ENCODE measurements around the gene TENM3.

The TENM3 gene

DNA sequence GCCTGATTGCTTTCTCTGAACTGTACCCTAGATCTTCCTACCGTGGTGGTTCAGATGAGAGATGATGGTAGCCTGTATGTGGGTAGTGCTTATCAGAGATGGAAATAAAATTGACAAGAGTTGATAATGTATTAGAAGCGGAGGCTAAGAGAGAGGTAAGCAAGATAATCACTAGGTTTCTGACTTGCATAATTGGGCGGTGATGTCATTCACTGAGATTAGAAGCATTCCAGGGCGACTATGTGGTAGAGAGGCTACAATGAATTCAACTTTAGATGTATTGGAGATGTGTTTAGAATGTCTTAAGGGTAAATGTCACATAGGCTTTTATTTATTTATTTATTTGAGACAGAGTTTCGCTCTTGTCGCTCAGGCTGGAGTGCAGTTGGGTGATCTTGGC, 415 bp upstream of the TENM3 start:
- H3K27ac Mint-ChIP-seq: no peak overlapping the region
- peaks cover 5% of the 10 kb centered on the region for H3K27me3 Mint-ChIP-seq (ENCODE audit: low read depth)
- H3K36me3 Mint-ChIP-seq (ENCODE audit: low read depth): peaks cover 8% of the 10 kb centered on the region
- peaks cover 48% of the 10 kb centered on the region for H3K4me1 Mint-ChIP-seq
- no peak overlapping the region for H3K4me3 Mint-ChIP-seq
- no peak for TF ChIP-seq CTCF (IDR thresholded peaks at IDR 0.05; ENCODE audit: unreplicated experiment in 3 of 3)
- no peaks in the 10 kb centered on the region for H3K9me3 Mint-ChIP-seq

DNA sequence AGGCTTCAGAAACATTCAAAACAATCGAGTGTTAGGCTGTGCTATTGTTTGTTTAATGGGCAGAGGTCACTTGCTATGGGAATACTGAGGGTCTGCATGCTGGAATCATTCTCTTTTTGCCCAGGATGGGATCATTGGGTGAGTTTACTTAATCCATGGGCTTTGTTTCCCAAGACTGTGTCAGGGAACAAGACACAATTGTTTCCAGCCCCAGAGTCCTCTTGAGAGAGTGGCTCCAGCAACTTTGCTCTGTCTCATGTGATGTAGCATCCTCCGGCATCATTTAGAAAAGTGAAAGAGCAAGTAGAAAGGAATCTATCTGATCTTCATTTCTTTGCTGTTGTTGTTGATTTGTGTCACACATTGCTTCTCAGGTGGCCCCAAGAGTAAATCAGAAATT, 1.8 kb downstream of the TENM3 start:
- Mint-ChIP-seq H3K27ac (peak overlapping the region in 1 of 3 experiments; percentile 27), H3K9me3 (peaks cover 3% of the 10 kb centered on the region)
- TF ChIP-seq CTCF (IDR thresholded peaks at IDR 0.05; ENCODE audit: unreplicated experiment in 3 of 3): no peak

GRCh38 chr4:182245541-182246215, 2.5 kb downstream of the TENM3 start:
- Mint-ChIP-seq H3K36me3 (ENCODE audit: low read depth) (peaks cover 15% of the 10 kb centered on the region), H3K27me3 (ENCODE audit: low read depth) (peaks cover 5% of the 10 kb centered on the region), H3K4me3 (no peak overlapping the region), H3K4me1 (peaks cover 22% of the 10 kb centered on the region), H3K9me3 (peaks cover 3% of the 10 kb centered on the region), H3K27ac (peak overlapping the region; percentile 5 to 52 (median 27))
- TF ChIP-seq CTCF (IDR thresholded peaks at IDR 0.05; ENCODE audit: unreplicated experiment in 3 of 3): no peak

More for the DNA sequence above, 1.8 kb downstream of the TENM3 start:
- H3K4me3 Mint-ChIP-seq: no peak overlapping the region
- peaks cover 28% of the 10 kb centered on the region for H3K4me1 Mint-ChIP-seq
- H3K36me3 Mint-ChIP-seq (ENCODE audit: low read depth): peaks cover 15% of the 10 kb centered on the region
- peaks cover 5% of the 10 kb centered on the region for H3K27me3 Mint-ChIP-seq (ENCODE audit: low read depth)

GRCh38 chr4:182246401-182247205, 3.4 kb downstream of the TENM3 start:
- TF ChIP-seq CTCF (IDR thresholded peaks at IDR 0.05; ENCODE audit: unreplicated experiment in 3 of 3): no peak
- peak overlapping the region in 2 of 3 experiments; percentile 5 to 52 for H3K27ac Mint-ChIP-seq
- peak overlapping the region in 2 of 3 experiments; percentile 10 to 16 for H3K4me3 Mint-ChIP-seq
- peaks cover 15% of the 10 kb centered on the region for H3K4me1 Mint-ChIP-seq
- H3K9me3 Mint-ChIP-seq: peaks cover 3% of the 10 kb centered on the region
- peaks cover 15% of the 10 kb centered on the region for H3K36me3 Mint-ChIP-seq (ENCODE audit: low read depth)
- H3K27me3 Mint-ChIP-seq (ENCODE audit: low read depth): peaks cover 5% of the 10 kb centered on the region

DNA sequence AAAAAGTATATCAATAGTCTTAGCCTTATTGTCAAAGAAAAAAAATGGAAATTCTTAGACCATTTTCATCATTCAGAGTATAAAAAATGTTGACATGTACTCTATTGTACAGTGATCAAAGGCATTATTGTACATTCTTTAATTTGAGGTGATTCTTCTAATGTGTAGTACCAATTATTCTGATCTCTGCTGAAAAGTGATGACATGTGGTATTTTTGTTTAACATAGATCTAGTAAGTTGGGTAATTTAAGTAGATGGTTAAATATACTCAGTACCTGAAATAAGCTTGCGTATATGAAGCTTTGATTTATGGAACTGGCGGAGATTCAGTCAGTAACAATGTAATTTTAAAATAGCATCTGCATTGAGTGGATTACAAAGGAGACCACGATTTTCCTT, 5.1 kb downstream of the TENM3 start:
- peaks cover 15% of the 10 kb centered on the region for H3K4me1 Mint-ChIP-seq
- H3K36me3 Mint-ChIP-seq (ENCODE audit: low read depth): peaks cover 10% of the 10 kb centered on the region
- H3K9me3 Mint-ChIP-seq: peaks cover 3% of the 10 kb centered on the region
- H3K4me3 Mint-ChIP-seq: no peak overlapping the region
- no peak overlapping the region for H3K27ac Mint-ChIP-seq
- H3K27me3 Mint-ChIP-seq (ENCODE audit: low read depth): peaks cover 5% of the 10 kb centered on the region
- TF ChIP-seq CTCF (IDR thresholded peaks at IDR 0.05; ENCODE audit: unreplicated experiment in 3 of 3): no peak

Data from nephron (organoid).